Stimulated activated CD4-positive, alpha-beta T cell treated with anti-CD3 and anti-CD28 coated beads, Interleukin-1b, Interleukin-23, amount 100 ng/mL, for 1 hour (primary cell): ENCODE measurements around the gene DNAJB1.
"Not testable (repeated sequence)": the region's sequence is repeated elsewhere in the genome, so short reads cannot be mapped to it uniquely, and the experiment has no call there.

Experiments
- DNase-seq, 2 donors: peaks; one replicate each; pipeline ENCODE4 v3.0.0-alpha.2; 2020; ENCODE audit warnings: low read depth in 2 of 2

Gene DNAJB1

DNA sequence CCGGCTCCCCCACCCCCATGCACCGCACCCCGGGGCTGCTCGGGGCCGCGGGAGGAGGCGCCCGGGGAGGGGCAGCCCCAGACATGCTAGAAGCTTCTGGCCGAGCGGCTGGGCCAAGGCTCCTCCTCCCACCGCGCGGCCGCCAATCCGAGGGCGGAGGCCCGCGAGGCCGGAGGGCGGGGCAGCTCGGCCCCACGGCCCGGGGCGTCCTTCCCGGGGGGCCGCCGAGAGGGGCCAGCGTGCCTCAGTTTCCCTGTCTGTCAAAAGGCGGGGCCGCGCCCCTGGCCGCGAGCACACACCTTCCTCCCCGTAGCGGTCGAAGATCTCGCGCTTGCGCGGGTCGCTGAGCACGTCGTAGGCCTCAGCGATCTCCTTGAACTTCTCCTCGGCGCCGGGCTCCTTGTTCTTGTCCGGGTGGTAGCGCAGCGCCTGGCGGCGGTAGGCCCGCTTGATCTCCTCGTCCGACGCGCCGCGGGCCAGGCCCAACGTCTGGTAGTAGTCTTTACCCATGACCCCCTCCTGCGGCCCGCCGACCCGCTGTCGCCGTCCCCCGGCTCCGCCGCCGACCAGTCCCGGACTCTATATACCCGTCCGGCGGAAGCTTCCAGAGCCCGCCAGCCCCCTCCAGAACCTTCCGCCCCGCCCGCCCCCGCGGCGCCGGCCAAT is at the start of gene DNAJB1:
Gene DNAJB1 (minus strand): TSS at position 558 of the 666 bp plus-strand sequence. CDS start 48 bp downstream, at position 510.
- no peak for DNase-seq

DNA sequence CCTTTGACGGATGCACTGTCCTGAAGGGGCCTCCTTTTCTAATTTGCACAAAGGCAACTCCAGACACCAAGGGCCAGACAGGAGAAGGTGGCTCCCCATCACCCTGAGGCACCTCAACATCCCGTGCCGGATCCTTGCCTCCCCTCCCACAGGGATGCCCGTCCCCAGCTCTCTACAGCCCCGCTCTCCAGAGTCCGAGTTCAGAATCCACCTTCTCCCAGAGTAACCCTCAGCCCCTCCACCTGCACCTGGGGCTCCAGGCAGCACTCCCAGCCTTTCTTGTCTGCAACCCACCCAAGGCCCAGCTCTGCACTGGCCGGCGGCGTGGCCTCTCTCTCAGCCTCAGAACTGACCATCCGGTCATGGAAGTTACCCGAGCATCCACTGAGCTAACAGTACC is 48.9 kb upstream of the DNAJB1 start:
- no peak for DNase-seq

DNA sequence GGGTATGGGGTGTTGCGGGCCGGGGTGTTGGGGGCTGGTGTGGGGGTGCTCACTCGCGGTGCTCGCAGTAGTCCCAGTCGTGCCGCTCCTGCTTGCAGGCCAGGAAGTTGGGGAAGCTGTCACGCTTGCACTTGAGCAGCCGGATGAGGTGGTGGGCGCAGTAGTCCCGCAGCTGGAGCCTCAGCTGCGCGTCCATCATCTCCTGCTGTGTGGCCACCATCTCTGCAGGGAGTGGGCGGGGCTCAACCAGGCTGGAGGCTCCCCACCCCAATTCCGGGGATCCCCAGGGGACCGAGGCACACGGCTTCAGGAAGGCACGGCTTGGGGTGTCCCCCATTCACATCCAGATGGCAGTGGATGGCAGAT is 48.5 kb upstream of the DNAJB1 start:
- DNase-seq = no peak

DNA sequence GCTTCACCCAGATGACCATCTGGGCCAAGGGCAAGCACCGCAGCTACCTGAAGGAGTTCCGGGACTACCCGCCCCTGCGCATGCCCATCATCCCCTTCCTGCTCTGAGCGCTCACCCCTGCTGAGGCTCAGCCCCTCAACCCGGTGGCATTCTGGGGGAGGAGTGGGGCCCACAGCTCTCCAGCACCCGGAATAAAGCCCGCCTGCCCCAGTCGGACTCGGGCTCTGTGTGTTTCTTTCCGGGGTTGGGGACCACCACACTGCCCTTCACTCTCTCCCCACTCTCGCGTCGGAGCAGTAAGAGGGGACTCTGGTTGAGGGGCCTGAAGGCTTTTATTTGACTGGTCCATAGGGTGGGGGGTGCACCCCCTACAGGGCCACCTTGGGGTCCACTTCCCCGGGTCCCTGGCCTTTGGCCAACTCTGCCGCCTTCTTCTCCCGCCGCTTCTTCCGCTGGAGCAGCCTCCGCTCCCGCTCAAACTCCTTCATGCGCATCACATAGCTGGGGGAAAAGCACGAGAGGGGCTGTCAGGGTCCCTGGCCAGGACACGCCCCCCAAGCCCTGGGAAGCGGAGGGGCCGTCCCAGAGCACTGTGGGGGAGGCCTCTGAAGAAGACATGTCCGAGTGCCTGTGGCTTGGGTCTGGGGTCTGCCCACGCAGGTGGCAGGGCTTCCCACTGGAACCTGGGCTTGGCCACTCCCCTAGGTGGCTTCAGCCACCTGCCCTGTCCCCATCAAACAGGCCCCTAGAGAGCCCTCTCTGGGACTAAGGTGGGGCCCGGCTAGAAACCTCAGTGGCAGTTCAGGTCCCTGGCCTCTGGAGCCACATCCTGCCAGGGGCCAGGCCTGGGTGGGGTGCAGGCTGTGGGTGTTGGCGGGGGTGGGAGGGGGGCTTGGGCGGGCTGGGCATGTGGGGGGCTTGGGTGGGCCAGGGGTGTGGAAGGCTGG is 47.8 kb upstream of the DNAJB1 start:
- no peak for DNase-seq

DNA sequence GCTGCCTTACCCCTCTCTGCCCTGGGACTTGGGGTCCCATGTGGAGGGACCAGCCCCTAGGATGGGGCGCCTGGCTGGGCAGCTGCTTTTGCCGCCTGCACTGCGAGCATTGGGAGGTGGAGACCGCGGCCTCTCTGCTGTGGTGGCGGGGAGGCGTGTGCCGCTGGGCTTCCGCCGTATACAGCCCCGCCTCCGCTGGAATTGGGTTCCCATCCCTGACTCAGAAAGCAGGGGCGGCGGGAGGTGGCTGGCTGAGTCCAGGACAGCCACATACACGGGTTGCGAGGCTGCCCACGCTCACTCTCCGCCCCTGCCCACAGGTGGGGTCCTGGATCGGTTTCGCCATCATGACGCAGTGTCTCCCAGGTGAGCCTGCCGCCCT is 47.1 kb upstream of the DNAJB1 start:
- DNase-seq = no peak

DNA sequence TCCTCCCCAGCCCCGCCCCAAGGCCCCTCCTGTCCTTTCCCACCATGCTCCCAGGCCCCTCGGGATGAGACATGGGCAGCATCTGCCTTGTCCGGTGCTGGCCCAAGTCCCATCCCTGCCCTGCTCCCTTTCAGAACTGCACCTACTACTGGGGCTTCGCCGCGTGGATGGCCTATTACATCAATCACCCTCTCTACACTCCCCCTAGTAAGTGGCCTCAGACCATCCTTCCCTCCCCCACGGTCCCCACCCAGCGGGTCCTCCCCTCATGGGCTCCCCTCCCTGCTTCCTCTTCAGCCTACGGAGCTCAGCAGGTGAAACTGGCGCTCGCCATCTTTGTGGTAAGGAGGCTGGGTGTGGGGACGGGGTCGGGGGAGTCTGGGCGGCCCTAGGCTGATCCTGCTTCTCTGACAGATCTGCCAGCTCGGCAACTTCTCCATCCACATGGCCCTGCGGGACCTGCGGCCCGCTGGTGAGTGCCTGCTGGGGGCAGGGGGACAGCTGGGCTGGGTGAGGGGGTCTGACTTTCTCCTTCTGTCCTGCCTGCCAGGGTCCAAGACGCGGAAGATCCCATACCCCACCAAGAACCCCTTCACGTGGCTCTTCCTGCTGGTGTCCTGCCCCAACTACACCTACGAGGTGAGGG is 46.6 kb upstream of the DNAJB1 start:
- DNase-seq = not testable (repeated sequence)

DNA sequence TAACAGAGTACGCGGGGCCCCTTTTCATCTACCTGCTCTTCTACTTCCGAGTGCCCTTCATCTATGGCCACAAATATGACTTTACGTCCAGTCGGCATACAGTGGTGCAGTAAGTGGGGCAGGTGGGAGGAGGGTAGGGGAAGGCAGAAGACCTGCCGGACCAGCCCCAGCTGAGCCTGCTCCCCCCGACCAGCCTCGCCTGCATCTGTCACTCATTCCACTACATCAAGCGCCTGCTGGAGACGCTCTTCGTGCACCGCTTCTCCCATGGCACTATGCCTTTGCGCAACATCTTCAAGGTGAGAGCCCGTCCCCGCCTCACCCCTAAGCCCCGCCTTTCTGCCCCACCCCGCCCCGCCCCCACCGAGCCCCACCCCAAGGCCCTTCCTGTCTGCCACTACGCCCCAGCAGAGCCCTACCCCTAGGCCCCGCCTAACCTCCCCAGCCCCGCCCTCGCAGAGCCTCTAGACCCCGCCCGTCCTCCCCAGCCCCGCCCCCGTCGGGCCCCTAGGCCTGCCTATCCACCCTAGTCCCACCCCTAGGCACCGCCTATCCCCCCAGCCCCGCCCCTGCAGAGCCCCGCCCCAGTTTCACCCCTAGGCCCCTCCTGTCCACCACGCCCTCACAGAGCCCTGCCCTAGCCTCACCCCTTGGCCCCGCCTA is 45.9 kb upstream of the DNAJB1 start:
- peak in 1 of 2 donors; percentile 29 for DNase-seq

DNA sequence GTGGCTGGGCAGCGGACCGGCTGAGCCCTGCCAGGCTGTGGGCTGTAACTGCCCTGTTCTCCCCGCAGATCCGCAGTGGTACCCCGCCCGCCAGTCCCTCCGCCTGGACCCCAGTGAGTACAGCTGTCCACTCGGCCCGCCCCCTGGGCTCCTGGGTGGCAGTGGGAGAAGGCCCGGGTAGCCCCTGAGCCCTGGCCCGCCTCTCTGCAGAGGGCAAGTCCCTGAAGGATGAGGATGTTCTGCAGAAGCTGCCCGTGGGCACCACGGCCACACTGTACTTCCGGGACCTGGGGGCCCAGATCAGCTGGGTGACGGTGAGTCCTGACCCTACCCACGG is 45.4 kb upstream of the DNAJB1 start:
- no peak for DNase-seq

DNA sequence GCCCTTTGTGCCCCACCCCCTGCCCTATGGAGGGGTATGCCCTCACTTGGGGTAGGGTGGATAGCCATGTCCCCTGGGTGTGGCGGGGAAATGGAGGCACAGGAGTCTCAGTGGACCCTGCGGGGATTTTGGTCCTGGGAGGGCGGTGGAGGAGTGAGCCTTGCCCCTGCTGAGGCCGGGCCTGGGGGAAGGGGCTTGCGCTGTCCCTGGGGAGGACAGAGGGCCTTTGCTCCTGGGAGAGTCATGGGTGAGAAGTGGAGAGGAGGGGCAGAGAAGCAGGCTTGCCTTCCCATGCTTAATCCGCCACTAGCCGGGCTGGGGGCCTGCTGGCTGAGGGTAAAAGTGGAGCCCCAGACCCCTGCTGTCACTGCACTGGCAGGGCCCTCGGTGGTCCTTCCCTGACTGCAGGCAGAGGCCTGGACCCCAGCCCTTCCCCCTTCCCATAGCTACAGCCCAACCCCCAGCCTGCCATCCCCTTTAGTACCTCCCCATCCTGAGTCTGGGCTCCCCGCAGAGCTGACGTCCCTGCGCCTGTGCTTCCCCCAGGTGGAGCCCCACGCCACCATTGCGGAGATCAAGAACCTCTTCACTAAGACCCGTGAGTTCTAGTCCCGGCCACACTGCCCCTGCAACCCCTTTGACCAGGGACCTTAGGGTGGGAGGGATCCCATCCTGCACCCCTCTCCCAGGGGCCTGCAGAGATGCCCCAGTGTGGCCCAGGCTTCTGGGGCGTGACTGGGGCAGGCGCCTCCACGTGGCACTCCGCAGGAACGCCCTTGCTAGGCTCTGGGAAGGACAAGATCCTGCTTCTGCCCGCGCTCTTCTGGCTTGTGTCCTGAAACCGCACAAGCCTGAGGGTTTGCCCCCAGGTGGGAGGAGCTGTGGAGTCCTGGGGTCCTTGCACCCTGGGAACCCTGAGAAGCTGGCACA is 44.7 kb upstream of the DNAJB1 start:
- DNase-seq = no peak

DNA sequence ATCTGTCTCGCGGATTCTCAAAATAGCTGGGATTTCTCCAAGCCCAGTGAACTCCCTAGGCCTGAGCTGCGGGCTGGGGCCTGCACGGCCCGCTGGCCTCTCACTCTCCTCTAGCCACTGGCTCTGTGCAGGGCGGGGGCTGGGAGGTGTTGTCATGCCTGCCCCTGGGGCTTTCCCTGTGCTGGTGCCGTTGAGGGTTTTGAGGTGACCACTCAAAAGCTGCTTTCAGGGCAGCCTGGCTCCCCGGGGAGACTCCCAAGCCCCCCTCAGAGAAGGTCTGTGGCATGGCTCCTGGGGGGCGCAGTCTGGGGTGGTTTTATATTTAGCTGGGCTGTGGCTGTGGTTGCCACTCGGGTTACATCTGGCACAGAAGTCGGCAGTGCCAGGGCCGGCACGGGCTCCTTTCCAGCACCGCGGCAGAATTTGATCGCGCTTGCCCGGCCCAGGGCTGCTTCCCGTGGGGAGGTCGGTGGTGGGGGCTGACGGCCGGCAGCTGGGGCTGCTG is 43.7 kb upstream of the DNAJB1 start:
- no peak for DNase-seq

DNA sequence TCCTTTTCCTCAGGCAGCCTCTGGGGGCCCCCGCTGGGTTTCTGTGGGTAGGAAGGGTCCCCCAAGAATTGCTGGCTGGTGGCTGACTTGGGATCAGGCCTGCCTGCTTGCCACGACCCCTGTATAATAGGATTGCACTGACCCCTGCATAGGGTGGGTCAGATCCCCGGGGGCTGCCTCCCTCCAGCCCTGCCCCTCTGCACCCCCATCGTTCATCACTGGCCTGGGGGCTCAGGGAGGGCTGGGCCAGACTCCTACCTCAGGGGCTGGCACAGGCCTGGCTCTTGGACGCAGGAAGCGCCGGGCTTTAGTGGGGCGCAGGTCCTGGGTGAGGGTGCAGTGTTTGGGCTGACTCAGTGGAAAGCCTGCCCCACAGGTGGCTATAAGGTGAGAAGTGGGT is 43.1 kb upstream of the DNAJB1 start:
- no peak for DNase-seq

DNA sequence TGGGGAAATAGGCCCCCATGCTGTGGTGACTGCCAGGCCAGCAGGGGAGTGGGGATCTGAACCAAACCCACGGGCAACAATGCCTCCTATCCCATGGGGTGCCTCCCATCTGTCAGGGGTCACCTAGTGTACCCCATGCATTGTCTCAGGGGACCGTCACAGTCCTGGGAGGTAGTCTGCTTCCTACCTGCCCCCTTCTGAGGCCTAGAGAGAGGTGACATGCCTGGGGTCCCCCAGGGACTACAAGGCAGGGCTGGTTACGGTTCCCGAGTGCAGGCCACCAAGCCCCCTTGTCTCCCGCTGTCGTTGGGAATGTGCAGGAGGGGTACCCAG is 42.5 kb upstream of the DNAJB1 start:
- no peak for DNase-seq

DNA sequence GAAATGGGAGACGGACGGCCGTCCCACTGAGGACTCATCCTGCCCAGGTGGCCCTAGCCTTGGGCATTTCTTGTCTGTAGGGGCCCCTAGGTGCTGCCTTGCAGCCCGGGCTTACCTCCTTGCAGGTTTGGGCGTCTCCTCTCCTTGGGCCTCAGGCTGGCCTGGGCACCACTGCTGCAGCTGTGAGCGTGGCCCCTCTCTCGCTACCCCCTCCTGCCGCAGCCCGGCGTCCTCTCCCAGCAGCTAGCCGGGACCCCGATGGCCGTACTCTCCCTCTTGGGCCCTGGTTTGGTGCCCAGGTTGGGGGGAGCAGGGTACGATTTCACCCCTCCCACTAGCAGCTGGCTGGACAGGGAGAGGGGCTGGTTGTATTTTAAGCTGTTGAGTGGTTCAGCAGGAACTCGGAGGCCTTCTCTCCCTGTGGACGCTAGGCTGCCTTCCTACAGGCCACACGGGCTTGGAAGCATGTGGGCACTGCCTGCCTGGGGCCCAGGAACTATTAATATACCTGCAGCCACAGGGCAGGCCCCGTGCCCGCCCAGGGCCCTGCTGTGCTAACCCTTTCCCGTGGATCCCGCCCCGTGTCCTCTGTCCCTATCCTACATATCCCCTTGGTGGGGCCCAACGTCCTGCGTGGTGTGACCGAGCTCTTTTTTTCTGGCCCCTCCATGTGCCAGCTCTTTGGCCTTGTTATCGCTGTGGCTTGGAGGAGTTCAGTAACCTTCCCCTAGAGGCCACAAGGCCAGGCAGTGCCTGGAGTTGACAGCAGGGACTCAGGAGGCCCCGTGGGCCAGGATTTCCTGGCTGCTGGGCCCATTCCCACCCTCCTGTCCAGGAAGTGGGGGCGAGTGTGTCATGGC is 41.9 kb upstream of the DNAJB1 start:
- no peak for DNase-seq

DNA sequence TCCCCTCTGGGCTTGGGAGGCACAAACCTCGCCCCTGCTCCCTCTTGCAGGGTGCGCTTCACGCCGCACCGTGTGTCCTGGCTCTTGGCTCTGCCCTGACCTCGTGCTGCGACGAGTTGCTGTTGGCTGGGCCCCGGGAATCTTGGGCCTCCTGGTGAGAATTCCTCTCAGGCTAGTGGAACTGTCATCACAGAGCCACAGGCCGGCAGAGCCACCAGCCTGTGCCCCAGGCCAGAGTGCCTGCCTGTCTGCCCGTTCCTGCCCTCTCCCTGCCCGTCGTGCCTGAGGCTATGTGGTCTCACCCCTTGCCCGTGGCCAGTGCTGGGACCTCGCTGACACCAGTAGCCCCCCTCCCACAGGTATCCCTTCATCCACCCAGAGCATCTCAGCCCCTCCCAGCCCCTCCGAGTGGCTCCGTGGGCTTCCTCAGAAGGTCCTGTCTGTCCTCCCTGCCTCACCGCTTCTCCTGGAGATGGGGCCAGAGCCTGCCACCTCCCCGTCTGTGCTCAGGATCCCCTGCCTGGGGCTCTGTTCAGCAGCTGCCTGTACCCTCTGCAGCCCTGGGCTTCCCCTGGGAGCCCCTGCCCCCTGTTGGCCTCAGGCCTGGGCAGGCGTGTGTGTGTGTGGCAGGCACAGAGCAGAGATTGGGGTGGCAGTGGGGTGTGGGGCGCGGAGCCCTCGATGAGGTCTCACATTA is 40.3 kb upstream of the DNAJB1 start:
- no peak for DNase-seq

DNA sequence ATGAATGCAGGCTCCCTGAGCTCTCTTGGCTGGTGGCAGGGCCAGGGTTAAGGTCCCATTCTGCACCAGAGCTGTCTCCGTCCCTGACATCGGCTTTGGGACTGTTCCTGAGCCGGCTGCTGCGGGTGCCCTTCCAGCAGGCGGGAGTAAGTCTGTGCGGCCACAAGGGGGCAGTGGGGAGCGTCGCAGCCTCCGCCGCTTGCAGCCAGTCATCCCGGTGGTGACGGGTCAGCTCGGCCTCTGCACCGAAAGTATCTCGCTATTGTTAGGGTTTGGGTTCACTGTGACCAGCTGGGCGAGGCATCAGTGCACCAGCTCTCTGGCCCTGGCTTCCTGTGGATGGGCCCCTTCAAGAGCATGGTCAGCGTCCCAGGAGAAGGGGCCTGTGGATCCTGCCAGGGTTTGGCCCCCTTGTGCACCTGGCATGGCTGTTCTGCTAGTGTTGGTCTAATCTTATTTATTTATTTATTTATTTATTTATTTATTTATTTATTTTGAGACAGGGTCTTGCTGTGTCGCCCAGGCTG is 38.5 kb upstream of the DNAJB1 start:
- peak in 1 of 2 donors; percentile 51 for DNase-seq

DNA sequence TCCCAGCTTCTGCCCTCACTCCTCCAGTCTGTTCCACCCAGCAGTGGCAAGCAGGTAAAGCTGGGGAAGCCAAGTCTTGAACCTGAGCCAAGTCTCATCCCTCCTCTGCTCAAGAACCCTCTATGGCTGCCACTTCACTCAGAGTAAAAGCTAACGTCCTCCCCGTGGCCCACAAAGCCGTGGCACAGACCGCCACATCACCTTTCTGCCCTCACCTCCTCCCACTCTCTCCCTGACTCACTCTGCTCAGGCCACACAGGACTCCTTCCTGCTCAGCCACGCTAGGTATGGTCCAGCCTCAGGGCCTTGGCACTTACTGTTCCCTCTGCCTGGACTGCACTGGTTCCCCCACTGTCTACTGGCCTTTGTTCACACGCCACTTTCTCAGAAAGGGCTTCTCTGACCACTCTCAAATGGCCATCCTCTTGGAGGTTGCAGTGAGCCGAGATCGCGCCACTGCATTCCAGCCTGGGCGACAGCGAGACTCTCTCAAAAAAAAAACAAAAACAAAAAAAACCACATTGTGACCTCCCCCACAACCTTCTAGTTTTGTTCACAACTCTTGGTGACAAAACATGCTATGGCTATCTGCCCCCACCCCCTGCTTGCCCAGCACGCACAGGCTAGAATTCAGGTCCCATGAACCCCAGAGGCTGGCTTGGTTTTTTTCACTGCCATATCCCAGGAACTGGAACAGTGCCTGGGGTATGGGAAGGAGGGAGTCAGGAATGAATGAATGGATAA is 37.9 kb upstream of the DNAJB1 start:
- no peak for DNase-seq

DNA sequence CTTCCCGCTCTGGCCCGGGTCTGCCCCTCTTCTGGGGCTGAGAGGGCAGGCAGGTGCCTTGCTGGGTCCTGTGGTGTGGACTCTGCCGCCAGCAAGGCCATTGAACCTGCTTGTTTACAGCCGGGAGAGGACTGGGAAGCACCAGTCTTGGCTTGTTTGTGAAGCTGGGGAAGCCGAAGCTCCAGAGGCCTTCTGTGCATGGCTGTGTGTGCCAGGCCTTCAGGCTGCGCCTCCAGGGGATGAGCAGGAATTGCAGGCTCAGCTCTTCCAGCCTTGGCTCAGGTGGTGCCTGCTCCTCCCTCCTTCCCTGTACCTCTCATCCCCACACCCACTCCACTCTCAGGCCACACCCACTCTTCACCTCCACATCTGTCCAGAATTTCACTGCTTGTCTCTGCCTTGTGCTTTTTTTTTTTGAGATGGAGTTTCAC is 36.2 kb upstream of the DNAJB1 start:
- DNase-seq = no peak

DNA sequence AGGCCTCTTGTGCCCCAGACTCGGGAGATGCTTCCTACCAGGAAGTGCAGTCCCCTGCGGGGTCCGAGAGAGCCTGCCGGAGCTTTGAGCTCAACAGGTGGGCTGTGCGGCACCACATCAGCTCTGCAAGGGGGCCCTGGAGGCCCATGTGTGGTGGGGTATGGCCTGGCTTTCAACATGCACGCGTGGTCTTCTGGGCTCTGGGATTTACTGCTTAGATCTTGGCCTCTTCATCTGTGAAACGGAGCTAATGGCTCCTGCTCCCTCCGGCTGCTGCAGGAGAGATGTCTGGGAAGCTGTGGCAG is 35.7 kb upstream of the DNAJB1 start:
- no peak for DNase-seq
